GM12878 (cell line): ENCODE results near the gene SLC9C1. TPM values are rescaled to one million over a fixed set of nuclear protein-coding genes. Genes with fewer than 3 reads are reported as not detected.

Experiments used
- BACH1 ChIP-seq: fragments of 450-650 bp; IDR thresholded peaks from 2 replicates; pipeline ENCODE4 v1.6.1; 2017; ENCODE audit warnings: mild to moderate bottlenecking, borderline replicate concordance
- BCLAF1 ChIP-seq: fragments of 450-650 bp; IDR thresholded peaks from 2 replicates; pipeline ENCODE4 v1.6.1; 2017; ENCODE audit warnings: antibody characterized with exemption, mild to moderate bottlenecking, moderate library complexity
- CREB1 ChIP-seq: IDR thresholded peaks from 2 replicates; pipeline ENCODE4 v1.6.1; 2012; ENCODE audit warnings: low read depth, mild to moderate bottlenecking, inconsistent platforms
- E4F1 ChIP-seq: fragments of 450-650 bp; IDR thresholded peaks from 2 replicates; pipeline ENCODE4 v1.6.1; 2018; ENCODE audit warnings: borderline replicate concordance, mild to moderate bottlenecking; ENCODE audit not compliant: partially characterized antibody
- EP300 ChIP-seq, 2 experiments: fragments of 150-350 bp in 1 of 2; IDR thresholded peaks; 2 replicates each; pipeline ENCODE4 v1.6.1; 2011 to 2012; ENCODE audit warnings: low read depth in 2 of 2, low read length in 2 of 2, borderline replicate concordance in 1 of 2, improper control_type of control experiment in 1 of 2, inconsistent platforms in 1 of 2; ENCODE audit not compliant: control insufficient read depth in 1 of 2
- GABPA ChIP-seq: IDR thresholded peaks from 2 replicates; pipeline ENCODE4 v1.6.1; 2014; ENCODE audit warnings: antibody characterized with exemption, low read depth, mild to moderate bottlenecking, inconsistent platforms
- IKZF1 ChIP-seq: fragments of 450-650 bp; conservative IDR thresholded peaks from 2 replicates; pipeline ENCODE4 v1.6.1; 2017; ENCODE audit warnings: antibody characterized with exemption, mild to moderate bottlenecking
- MLLT1 ChIP-seq: fragments of 450-650 bp; IDR thresholded peaks from 2 replicates; pipeline ENCODE4 v1.6.1; 2016; ENCODE audit warnings: mild to moderate bottlenecking
- NBN ChIP-seq: fragments of 450-650 bp; IDR thresholded peaks from 2 replicates; pipeline ENCODE4 v1.6.1; 2016
- NKRF ChIP-seq: fragments of 450-650 bp; conservative IDR thresholded peaks from 2 replicates; pipeline ENCODE4 v1.6.1; 2017; ENCODE audit warnings: mild to moderate bottlenecking, moderate library complexity
- PKNOX1 ChIP-seq: fragments of 450-650 bp; IDR thresholded peaks from 2 replicates; pipeline ENCODE4 v1.6.1; 2016; ENCODE audit warnings: mild to moderate bottlenecking
- RAD51 ChIP-seq: fragments of 450-650 bp; IDR thresholded peaks from 2 replicates; pipeline ENCODE4 v1.6.1; 2016; ENCODE audit warnings: moderate library complexity, mild to moderate bottlenecking, inconsistent platforms
- SIX5 ChIP-seq: IDR thresholded peaks from 2 replicates; pipeline ENCODE4 v1.6.1; 2011; ENCODE audit warnings: mild to moderate bottlenecking, low read depth, low read length, moderate library complexity; ENCODE audit not compliant: severe bottlenecking
- SRF ChIP-seq, 2 experiments: IDR thresholded peaks; 2 replicates each; pipeline ENCODE4 v1.6.1; 2011; ENCODE audit warnings: low read depth in 2 of 2, low read length in 2 of 2, mild to moderate bottlenecking in 1 of 2, moderate library complexity in 1 of 2
- YY1 ChIP-seq: IDR thresholded peaks from 2 replicates; pipeline ENCODE4 v1.6.1; 2011; ENCODE audit warnings: low read depth, mild to moderate bottlenecking, low read length
- ZNF217 ChIP-seq: fragments of 450-650 bp; IDR thresholded peaks from 2 replicates; pipeline ENCODE4 v1.6.1; 2017; ENCODE audit warnings: antibody characterized with exemption, mild to moderate bottlenecking
- polyA plus RNA-seq, 11 experiments: library from polyadenylated mRNA; depleted of rRNA in 4 of 11; unstranded in 6 of 11; stranded (reverse) in 5 of 11; fragments of >200 nt; fragmentation: Nextera tagmentation in 4 of 11; fragmentation: Illumina TruSeq in 1 of 11; extraction: Ambion mirVana in 4 of 11; extraction: Trizol in 1 of 11; gene quantifications; 1 replicate in 1 of 11; 2 replicates in 10 of 11; pipeline versions ENCODE4 v1.2.1 to v1.2.3, GENCODE V29; 2011 to 2016; ENCODE audit warnings: inconsistent platforms in 2 of 11, missing spikeins in 2 of 11, low read depth in 1 of 11
- total RNA-seq, 4 experiments: library from RNA; depleted of rRNA in 3 of 4; stranded (reverse); fragments of >200 nt in 3 of 4; fragmentation: Illumina TruSeq in 1 of 4; extraction: Trizol in 1 of 4; gene quantifications; 2 replicates each; pipeline versions ENCODE4 v1.2.1 to v1.2.3, GENCODE V29; 2013 to 2021
- TF ChIP-seq, protein P1 (sequence below): IDR thresholded peaks from 2 replicates; pipeline ENCODE4 v1.6.1; 2012; ENCODE audit warnings: low read depth, low read length, improper control_type of control experiment

SLC9C1 gene
- total and polyA plus RNA-seq, 10 of the 15 experiments (the other 5 are each of a cell fraction or from before 2014, with no cell fraction given): not detected

- TF ChIP-seq GABPA (no peak), IKZF1 (no peak), ZNF217 (no peak), BCLAF1 (no peak), YY1 (0 out of 2 replicates have a peak, but pooled peaks have one; percentile 18), BACH1 (peak; percentile 79), SIX5 (peak; percentile 1), NKRF (no peak), SRF (IDR thresholded peaks at IDR 0.05; ENCODE audit: low read depth in 2 of 2, low read length in 2 of 2) (no peak), RAD51 (no peak), MLLT1 (peak; percentile 53), EP300 (IDR thresholded peaks at IDR 0.05; ENCODE audit: borderline replicate concordance in 1 of 2, control insufficient read depth in 1 of 2, low read depth in 2 of 2, low read length in 2 of 2) (no peak), E4F1 (no peak), PKNOX1 (peak; percentile 21; the same call in 1 of the 2 replicates), NBN (no peak), CREB1 (no peak)
- TF ChIP-seq, protein P1, sequence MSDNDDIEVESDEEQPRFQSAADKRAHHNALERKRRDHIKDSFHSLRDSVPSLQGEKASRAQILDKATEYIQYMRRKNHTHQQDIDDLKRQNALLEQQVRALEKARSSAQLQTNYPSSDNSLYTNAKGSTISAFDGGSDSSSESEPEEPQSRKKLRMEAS: no peak
These were observed 161.9 kb downstream of the SLC9C1 start (continued) for GRCh38 chr3:112132088-112132487.
